HFF-Myc (cell line): ENCODE data around the gene MYADML2.

Experiments
- DNase-seq: peaks from one replicate; pipeline ENCODE4 v3.0.0-alpha.2; 2011; ENCODE audit warnings: low read depth; ENCODE audit errors: extremely low read depth
- H3K4me3 ChIP-seq: replicated peaks from 2 replicates; pipeline ENCODE4 v1.5.1; 2011; ENCODE audit warnings: low read depth, mild to moderate bottlenecking, control low read depth, low read length
- CTCF ChIP-seq: IDR thresholded peaks from 2 replicates; pipeline ENCODE4 v1.5.1; 2012; ENCODE audit warnings: mild to moderate bottlenecking, low read depth, low read length, control low read depth; ENCODE audit errors: missing control alignments

The MYADML2 gene

DNA sequence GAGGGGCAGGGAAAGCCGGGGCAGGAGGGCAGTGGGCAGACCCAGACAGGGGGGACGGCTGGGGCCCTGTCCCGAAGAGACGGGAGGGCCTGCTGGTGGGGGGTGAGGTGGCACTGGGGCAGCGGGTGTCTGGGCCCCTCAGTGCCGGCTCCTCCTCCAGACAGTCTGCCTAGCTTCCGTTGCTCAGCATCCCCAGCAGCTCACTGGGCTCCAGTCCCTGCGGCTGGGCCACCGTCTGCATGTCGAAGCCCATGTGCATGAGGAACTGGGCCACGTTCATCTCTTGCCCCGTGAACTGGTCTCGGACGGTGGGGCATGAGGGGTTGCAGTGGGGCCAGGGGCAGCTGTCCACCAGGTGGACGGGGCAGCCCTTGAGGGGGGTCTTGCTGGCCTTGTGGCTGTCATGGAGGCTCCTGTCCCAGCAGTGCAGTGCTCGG, 5.8 kb upstream of the MYADML2 start:
- H3K4me3 ChIP-seq: no peak overlapping the region
- no peak for TF ChIP-seq CTCF
- no peak for DNase-seq

DNA sequence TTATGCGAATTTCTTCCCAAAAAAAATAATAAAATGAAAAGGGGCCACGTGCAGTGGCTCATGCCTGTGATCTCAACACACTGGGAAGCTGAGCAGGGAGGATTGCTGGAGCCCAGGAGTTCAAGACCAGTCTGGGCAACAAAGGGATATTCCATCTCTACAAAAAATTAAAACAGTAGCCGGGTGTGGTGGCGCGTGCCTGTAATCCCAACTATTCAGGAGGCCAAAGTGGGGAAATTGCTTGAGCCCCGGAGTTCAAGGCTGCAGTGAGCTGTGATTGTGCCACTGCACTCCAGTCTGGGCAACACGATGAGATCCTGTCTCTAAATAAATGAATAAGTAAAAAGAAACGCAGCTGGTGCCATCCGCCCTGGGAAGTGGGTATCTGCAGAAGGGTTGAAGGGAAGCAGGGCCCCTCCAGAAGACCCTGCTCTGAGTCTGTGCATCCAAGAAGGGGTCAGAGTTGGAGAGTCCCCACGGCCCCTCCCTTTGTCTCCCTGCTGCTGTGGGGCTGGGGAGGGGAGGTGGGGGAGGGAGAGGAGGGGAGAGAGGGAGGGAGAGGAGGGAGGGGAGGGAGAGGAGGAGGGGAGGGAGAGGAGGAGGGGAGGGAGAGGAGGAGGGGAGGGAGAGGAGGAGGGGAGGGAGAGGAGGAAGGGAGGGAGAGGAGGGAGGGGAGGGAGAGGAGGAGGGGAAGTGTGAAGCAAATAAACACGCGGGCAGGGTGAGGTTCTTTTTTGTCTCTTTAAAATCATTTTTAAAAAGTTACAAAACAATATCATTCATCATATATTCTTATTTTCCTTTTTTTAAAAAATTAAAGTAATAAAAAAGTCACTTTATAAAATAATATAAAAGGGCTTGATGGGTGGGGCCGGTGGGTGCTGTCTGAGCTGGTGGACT, 5.0 kb upstream of the MYADML2 start:
- TF ChIP-seq CTCF: no peak
- DNase-seq: no peak
- no peak overlapping the region for H3K4me3 ChIP-seq

DNA sequence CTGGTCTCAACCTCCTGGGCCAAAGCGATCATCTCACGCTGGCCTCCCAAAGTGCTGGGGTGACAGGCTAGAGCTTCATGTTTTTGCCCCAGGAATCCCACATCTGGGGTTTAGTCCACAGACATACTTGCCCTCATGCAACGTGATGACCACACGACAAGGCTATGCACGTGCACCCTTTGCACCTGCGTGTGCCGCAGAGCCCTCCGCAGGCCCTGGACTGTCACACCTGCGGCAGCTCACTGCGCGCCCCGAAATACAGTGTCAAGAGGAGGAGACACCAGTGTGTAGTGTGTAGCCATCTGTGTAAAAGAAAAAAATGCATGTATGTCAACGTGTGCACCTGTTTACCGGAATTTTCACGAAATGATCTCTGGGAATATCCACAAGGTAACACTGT, 3.5 kb upstream of the MYADML2 start:
- no peak for DNase-seq
- H3K4me3 ChIP-seq: no peak overlapping the region
- TF ChIP-seq CTCF: no peak

DNA sequence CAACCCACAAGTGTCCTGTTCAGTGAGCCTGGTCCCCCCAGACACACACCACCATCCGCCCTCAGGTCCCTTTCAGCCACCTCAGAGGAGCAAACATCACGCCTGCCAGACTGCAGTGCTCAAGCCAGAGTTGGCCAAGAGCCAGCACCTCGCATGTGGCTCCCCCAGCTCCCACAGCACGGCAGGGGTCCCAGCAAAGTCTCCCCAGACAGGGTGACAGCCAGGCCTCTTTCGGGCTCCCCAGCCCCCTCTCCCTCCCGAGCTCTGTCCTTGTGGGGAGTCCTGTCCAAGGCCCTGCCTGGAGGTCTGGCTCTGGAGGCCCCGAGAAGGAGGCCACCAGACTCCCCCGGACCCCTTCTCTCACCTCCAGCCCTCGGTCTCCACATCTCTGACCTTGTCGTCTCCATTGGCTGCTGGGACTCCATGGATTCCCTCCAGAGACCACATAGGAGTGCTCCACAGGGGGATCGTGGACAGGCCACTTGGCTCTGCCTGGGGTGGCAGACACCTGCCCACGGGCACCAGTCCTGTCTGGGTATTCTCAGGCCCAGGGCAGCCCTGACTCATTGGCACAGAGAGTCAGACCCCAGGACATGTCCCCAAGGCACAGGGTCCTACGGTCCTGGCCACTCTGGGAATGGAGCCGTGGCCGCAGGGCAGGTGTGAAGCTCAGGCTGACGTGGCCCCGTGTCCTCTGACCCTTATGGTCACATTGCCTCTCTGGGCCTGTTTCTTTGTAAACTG, 1.8 kb upstream of the MYADML2 start:
- DNase-seq: no peak
- H3K4me3 ChIP-seq: no peak overlapping the region
- no peak for TF ChIP-seq CTCF

DNA sequence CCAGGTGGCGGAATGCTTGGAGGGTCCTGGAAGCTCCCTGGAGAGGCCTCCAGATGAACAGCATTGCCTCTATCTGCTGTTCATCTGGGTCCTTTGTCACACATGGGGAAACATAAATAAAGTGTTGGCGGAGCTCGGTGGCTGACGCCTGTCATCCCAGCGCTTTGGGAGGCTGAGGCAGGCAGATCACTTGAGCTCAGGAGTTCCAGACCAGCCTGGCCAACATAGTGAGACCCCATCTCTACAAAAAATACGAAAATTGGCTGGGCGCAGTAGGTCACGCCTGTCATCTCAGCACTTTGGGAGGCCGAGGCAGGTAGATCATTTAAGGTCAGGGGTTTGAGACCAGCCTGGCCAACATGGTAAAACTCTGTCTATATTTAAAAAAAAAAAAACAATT, 2.2 kb downstream of the MYADML2 start:
- H3K4me3 ChIP-seq: no peak overlapping the region
- no peak for DNase-seq
- TF ChIP-seq CTCF: no peak

DNA sequence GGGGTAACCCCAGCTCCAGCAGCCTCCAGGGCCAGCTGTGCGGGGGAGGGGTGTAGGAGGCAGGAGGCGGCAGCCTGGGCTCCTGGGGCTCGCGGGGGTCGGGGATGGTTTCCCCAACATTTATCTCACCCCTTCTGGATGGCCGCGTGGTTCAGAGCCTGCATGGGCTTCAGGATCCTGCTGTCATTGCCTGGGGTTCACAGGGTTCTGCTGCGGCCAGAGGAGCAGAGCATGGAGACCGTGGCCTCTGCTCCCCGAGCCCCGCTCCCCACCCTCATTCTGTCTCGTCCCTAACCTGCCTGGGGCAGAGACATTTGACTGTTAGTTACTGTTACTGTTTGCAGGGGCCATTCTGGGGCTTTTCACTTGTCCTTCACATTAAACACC, 4.9 kb downstream of the MYADML2 start:
- no peak for TF ChIP-seq CTCF
- H3K4me3 ChIP-seq: no peak overlapping the region
- DNase-seq: no peak
